Right lobe of liver (tissue), 4 donors: ENCODE data around the gene LIN7B.

Experiments
- CTCF ChIP-seq, 4 donors: fragments of 200-600 bp in 3 of 4; fragments of 450-650 bp in 1 of 4; IDR thresholded peaks; one replicate each; pipeline versions ENCODE4 v1.5.1 to v1.8.0; 2016 to 2022; ENCODE audit warnings: antibody characterized with exemption in 4 of 4, mild to moderate bottlenecking in 2 of 4
- POLR2A ChIP-seq: fragments of 450-650 bp; IDR thresholded peaks from one replicate; pipeline ENCODE4 v1.6.1; 2017; ENCODE audit warnings: antibody characterized with exemption, mild to moderate bottlenecking
- donor health status: DM: no; HTN: no; CAD: no.
- donor health status: DM: no; HTN: no; CAD: no.
- donor health status: DM: no; HTN: yes; CAD: no.

- no peak for TF ChIP-seq POLR2A
- no peak for TF ChIP-seq CTCF (IDR thresholded peaks at IDR 0.05)
Observed at GRCh38 chr19:49151267-49152118, 37.3 kb downstream of the LIN7B start.
